Measurements from ENCODE around the gene EEIG1. TPM values are rescaled to one million over a fixed set of nuclear protein-coding genes. Genes with fewer than 3 reads are reported as not detected.
A peak's percentile ranks its signal among the peaks of the same experiment; 100 is the strongest.
"Not testable (repeated sequence)": the region's sequence is repeated elsewhere in the genome, so short reads cannot be mapped to it uniquely, and the experiment has no call there.

The EEIG1 gene
- total RNA-seq, result 13.6 TPM

DNA sequence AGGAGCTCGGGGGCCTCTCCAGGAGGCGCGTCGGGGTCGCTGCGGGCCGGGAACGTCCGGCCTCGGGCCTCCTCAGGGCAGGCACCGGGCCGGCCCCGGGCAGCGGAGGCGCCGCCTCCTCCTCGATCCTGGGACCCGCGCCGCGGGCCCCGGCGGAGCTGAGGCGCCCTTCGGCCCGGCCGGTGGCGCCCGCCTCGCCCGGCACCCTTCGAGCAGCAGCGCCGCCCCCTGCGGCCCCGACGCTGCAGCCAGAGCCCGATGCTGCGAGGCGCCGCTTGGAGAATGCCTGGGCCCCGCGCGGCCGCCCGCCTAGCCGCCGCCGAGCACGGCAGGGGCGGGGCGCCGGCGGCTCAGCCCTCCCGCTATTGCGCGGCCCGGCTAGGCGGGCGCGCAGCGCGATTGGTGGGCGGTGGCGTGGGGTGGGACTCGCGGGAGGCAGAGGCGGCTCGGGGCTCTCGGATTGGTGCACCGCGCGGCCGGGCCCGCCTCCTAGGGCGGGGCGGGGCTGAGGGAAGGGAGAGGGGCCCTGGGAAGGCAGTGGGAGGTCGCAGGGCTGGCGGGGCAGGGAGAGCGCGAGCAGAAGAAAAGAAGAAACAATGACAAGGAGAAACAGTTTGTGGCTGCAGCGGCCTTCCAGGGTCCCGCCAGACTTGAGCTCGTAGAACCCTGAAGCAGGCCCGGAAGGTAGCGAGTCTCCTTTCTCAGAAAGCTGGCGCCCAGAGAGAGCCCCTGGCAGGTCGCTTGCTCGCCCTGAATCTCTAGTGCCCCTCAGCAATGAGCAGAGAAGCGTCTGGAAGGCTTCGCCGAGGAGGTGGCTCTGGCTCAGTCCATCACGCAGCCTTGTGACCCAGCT, at the start of gene EEIG1:
TSS of gene EEIG1 (minus strand) at position 284 of the 853 bp plus-strand sequence. CDS start 852 bp downstream, outside the sequence.
- DNase-seq, result peak; percentile 98

DNA sequence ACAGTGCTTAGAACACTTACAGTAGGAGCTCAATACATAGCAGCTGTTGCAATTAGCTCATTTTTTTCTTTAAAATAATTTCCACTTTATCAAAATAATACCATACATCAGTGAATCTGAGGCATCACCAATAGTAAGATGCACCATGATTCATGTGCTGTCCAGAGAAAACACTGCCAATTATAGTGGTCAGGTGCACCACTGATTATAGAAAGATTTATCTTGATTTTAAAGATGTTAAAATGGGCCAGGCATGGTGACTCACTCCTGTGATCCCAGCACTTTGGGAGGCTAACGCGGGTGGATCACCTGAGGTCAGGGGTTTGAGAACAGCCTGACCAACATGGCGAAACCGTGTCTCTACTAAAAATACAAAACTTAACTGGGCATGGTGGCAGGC, 46.9 kb upstream of the EEIG1 start:
- DNase-seq, result no peak

DNA sequence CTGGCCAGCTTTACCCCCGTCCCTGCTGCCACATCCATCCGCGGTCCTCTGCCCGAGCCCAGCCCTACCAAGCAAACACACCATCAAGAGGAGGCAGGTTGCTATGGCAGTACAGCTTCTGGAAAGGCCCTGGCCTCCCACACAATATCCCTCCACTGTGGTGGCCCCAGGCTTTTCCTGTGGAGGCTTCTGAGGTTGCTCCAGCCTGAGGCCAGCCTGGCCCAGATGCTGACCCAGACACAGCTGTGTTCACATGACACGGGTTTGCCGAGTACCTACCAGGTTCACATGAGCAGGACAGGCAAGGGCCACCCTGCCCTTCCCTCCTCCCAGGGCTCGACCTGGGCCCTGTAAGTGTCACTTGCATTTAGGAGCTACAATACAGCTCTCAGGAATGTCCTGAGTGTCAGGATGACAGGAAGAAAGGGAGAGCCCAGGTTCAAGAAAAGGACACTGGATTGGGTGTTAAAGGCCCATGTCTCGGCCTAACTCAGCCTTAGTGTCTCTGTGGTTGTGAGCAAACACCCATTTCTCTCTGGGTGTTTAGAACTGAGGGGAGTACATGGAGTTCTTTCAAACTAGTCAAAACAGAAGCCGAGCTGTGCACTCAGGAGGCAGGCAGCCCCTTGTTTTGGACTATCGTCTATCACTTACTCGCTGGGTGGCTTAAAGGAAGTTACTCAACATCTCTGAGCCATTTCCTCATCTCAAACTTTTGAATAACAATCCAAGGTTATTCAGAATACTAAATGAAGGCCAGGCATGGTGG, 46.2 kb upstream of the EEIG1 start:
- DNase-seq, result no peak

DNA sequence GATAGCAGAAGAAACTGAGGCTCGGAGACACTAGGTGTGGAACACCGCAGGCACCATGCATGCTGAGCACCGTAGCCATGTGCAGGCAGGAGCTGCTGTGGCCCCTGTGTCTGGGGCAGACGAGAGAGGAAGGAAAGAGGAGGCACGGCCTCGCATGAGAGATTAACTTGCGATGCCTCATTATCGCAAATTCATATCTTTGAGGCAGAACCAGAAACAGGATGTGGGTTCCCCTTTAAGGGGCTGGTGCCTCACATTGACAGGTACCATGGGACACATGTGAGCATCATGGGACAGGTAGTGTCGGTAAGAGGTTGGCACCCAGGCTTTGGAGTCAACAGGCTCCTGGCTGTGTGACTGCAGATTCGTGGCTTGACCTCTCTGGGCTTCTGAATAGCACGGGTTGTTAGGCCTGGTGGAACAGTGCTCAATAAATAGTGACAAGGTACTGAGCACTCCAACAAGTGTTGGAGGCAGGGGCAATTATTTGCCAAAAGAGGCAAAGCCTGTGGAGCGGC, 45.5 kb upstream of the EEIG1 start:
- DNase-seq, result no peak

DNA sequence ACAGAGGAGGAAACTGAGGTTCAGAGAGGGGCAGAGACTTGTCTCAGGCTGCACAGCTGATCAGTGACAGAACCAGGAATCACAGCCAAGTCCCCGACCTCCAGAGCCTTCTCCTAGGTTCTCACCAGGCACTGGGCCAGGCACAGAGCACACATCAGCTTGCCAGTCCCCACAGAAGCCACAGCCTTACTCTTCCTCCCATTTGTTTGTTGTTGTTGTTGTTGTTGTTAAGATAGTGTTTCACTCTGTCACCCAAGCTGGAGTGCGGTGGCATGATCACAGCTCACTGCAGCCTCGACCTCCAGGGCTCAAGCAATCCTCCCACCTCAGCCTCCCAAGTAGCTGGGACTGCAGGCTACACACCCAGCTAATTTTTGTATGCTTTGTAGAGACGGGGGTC, 44.9 kb upstream of the EEIG1 start:
- no peak for DNase-seq

DNA sequence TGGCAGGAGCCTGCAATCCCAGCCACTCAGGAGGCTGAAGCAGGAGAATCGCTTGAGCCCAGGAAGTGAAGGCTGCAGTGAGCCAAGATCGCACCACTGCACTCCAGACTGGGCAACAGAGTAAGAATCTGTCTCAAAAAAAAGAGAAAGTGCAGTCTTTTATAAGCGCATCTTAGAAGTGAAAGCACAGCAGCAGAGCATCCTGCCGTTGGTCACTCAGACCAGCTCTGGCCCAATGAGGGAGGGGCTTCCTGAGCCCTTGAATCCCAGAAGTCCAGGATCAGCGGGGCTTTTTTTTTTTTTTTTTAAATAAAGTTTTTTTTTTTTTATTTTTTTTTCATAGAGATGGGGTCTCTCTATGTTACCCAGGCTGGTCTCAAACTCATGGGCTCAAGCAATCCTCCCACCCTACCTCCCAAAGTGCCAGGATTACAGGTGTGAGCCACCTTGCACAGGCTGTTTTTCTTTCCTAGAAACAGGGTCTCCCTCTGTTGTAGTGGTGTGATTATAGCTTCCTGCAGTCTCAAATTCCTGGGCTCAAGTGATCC, 44.0 kb upstream of the EEIG1 start:
- DNase-seq, result no peak

DNA sequence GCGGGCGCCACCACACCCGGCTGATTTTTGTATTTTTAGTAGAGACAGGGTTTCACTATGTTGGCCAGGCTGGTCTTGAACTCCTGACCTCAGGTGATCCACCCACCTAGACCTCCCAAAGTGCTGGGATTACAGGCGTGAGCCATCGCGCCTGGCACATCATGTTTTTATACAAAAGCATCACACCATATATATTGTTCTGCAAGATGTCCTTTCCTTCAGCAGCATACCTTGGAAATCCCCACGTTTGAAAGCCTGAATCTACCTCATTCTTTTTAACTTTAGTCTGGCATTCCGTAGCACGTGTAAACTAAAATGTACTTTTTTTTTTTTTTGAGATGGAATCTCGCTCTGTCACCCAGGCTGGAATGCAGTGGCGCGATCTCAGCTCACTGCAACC, 42.9 kb upstream of the EEIG1 start:
- DNase-seq, result not testable (repeated sequence)

DNA sequence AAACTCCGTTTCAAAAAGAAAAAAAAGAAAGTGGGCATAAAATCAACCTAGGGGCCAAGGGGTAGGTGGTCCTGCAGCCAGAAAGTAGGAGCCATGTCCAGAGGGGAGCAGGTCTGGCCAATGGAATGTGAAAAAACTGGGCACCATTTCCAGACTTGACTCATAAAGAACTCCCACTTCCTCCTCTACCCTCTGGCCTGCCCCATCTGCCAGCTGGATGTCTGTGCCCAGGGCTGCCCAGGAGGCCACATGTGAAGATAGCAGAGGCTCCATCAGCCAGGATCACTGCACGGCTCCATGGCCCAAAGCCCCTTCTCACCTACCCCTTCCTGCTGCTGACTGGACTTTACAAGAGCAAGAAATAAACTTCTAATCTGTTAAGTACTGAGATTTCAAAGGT, 42.1 kb upstream of the EEIG1 start:
- no peak for DNase-seq

DNA sequence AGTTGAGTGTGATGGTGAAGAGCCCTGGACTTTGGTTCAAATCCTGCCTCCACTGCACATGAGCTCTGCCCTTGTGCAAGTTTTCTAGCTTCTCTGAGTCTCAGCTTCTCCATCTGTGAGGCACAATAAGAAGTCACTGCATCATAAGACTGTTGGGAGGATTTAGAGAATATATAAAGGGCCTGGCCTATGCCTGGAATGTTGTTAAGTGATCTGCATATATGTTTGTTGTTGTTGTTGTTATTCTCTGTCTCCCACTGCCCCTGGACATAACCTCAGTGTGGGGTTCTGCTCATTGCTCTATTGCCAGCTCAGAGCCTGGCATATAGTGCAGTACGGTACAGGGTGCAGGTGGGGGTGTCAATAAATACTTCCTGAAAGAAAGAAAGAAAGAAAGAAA, 40.3 kb upstream of the EEIG1 start:
- DNase-seq, result no peak

DNA sequence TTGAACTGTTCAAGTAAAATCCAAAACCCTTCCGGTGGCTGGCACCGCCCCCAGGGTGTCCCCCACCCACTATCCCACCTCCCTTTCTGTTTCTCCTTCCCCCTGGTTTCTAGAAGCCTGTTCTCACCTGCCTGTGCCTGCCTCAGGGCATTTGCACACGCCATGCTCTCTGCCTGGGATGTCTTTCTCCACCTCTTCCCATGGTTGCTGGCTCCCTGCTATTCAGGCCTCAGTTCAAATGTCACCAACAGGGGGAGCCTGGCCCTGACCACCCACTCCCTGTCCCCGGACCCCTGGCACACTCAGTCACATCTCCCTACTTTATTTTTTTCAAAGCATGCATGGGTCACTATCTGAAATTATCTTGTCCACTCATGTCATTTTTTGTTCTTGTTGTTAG, 39.9 kb upstream of the EEIG1 start:
- DNase-seq, result no peak

DNA sequence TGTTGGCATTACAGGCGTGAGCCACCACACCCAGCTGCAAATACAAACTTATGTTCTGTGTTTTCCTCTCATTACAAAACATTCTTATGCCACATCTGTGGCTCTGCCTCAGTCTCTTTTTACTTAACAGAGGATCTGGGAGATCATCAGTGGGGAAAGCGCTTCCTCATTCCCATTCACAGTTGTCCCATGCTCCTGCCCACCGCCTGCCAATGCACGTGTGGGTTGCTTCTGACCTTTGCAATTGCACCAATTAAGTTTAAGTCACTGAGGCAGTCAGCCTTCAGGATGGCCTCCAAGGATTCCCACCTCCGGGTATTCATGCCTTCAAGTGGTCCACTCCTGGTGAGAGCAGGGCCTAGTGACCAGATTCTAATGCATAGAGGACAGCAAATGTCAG, 34.9 kb upstream of the EEIG1 start:
- DNase-seq, result no peak

DNA sequence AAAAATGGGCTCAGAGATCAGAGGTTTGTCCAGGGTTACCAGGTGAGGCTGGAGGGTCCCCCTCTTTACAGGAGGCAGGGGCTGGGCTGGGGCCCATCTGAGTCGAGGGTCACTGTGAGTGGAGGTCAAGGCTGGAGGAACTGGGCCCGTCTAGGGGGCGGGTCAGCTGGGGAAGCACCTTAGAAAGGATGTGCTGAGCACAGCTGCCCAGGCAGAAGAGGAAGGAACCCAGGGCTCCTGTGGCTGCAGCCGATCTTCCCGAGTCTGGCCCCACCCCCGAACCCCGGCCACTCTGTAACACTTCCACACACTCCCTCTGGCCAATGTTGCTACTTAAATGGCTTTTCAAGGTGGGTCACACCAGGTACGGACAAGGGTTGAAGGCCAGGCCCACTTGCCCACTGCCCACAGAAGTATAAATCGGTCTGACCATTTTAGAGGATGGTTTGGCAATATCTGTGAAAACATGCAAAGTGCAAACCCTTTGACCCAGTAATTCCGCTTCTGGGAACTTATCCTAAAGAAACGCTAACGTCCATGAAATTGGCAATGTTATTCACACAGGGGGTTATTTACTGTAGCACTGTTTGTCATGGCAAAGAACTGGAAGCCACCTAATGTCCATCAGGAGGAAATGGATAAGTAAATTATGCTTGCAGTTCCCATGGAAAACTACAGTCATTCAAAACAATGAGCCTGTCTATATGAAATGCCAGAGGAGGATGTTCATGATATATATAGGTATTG, 30.5 kb upstream of the EEIG1 start:
- DNase-seq, result peak; percentile 21

DNA sequence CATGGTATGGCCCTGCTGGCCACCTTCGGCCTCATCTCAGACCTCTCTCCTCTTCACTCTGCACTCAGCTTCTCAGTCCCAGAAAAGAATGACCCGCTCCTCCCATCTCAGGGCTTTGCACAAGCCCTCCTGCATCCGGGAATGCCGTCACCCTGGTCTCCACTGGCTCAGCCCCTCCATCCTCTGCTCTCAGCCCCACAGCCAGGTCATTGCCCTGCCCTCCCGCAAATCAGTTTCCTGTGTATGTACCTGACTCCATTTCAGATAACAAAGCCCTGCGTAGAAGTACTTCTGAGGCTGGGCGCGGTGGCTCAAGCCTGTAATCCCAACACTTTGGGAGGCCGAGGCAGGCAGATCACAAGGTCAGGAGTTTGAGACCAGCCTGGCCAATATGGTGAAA, 28.9 kb upstream of the EEIG1 start:
- DNase-seq, result no peak

DNA sequence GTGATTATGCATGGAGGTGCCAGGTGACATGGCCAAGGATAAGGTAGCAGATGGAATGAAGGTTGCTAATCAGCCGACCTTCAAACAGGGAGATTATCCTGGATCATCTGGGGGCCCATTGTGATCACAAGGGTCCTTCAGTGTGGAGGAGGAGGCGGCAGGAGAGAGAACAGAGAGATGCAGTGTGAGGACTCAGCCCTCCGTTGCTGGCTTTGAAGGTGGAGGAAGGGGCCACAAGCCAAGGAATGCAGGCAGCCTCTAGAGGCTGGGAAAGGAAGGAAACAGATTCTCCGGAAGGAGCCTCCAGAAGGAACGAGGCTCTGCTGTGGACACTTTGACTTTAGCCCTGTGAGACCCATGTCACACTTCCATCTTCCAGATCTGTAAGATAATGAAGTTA, 27.4 kb upstream of the EEIG1 start:
- no peak for DNase-seq

DNA sequence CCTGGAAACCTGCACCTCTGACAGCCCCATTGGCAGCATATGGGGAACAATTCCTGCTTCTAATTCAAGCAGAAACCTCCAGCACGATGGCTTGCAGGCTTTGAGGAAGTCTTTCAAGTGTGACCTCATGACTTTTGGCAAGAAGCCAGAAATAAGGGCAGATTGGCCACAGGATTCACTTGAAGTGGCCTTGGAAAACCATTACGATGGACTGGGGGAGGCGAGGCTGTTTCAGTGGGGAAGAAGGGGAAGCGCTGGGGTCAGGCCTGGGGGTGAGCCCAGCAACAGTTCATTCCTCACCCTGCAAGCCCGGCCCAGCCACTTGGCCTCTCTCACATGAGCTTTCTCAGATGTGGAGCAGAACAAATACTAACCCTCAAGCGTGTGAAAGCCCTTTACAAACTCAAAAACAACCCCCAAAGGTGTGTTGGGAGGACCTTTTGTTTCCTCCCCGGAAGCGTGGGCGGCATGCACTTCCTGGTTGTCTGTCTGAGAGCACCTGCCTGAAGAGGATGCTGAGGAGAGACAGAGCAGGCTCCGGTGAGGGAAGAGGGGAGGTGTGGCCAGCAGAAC, 26.9 kb upstream of the EEIG1 start:
- DNase-seq, result peak; percentile 66

DNA sequence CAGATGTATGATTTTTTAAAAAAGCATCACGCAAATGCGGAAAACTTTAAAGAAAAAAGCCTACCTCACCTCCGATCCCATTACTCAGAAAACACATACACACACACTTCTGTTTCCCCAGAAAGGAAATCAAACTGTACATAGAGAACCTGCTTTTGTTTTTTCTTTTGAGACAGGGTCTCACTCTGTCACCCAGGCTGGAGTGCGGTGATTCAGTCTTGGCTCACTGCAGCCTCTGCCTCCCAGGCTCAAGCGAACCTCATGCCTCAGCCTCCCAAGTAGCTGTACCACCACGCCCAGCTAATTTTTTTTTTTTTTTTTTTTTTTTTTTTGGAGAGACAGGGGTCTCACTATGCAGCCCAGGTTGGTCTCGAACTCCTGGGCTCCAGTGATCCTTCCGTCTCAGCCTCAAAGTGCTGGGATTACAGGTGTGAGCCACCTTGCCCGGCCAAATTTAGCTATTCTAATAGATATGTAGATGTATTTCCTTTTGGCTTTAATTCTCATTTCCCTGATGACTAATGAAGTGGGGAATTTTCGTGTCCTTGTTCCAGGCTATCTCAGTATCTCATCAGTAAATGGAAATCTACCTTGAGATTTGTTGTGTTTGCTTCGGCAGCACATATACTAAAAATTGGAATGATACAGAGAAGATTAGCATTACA, 25.7 kb upstream of the EEIG1 start:
- no peak for DNase-seq

DNA sequence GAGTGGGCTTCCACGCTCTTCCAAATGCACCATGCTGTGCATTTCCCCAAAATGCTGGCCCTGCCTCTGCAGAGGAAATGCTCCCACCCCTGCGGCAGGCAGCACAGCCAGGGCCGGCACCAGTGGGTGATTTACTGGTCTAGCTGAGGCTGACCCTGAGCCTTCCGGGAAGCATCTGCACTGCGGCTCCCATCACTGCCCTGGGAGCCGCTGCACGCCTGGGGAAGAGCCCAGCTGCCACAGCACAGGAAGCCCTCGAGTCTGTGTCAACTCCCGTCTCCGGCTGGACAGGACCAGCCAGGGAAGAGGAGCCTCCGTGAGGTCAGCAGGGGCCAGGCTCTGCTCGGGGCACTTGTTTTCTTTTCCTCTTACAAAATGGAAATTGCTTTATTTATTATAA, 25.1 kb upstream of the EEIG1 start:
- peak; percentile 41 for DNase-seq

DNA sequence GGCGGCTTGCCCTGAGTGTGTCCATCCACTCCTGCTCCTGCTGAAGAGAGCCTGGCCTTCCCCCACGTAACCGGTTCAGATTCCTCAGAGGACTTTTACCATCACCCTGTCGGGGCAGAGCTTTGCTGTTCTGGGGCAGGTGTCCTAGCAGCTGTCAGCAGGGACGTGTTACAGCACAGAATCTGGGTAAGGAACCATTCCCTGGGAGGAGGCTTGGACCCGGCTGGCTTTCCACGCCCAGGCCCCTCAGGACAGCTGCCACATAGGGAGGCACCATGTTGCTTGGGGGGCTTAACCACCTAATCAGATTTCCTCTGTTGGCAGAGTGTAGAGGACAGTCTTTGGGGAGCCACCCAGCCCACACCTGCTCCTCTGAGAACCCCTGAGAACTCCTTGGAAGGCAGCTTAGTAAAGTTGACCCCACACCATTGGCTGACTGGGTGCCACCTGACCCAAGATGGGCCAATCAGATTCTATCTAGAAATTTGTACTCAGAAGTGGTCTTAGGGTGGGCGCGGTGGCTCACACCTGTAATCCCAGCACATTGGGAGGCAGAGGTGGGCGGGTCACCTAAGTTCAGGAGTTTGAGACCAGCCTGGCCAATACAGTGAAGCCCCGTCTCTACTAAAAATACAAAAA, 23.3 kb upstream of the EEIG1 start:
- DNase-seq, result peak; percentile 73

DNA sequence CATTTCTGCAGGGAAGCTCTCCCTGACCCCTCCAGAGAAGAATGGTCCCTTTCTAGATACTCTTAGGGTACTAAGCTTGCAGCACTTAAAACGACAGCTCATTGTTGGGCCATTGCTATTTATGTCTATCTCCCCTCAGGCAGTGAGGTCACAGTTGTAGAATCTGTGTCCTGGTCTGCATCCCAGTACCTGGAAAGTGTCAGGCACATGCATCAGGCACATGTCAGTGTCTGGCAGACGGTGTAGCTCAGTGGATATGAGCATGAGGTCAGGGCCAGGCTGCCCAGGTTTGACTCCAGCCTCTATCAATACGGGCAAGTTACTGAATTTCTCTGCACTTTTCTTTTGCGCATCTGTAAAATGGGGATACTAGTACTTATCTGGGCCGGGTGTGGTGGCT, 22.2 kb upstream of the EEIG1 start:
- DNase-seq, result no peak

DNA sequence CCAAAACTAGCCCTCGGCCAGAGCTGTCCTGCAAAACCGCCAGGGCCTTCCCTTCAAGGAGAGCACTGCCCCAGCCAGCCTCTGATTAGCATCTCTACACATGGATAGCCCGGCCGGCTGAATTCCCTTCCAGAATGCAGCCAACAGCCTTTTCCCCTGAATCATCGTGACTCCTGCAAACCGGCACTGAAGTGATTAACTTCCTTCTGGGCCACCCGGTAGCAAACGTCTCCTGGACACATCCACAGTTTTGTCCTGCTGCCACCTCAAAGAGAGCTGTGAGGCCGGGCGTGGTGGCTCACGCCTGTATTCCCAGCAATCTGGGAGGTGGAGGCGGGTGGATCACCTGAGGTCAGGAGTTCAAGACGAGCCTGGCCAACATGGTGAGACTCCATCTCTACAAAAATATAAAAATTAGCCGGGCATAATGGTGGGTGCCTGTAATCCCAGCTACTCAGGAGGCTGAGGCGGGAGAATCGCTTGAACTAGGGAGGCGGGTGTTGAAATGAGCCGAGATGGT, 21.1 kb upstream of the EEIG1 start:
- DNase-seq, result no peak
